HG03139 (cell line): ENCODE measurements around the gene ME3.

Experiments
- ATAC-seq: cut with Tn5 transposase; IDR thresholded peaks from one replicate; pipeline ENCODE4 v1.9.1; 2021; ENCODE audit not compliant: unreplicated experiment

Gene ME3

GRCh38 chr11:86468169-86468568 lies 204.2 kb downstream of the ME3 start:
- no peak for ATAC-seq

GRCh38 chr11:86464509-86465221 lies 207.8 kb downstream of the ME3 start:
- ATAC-seq, result no peak

- no peak for ATAC-seq
These were observed 208.5 kb downstream of the ME3 start for GRCh38 chr11:86463955-86464354.

GRCh38 chr11:86463120-86463519 lies 209.3 kb downstream of the ME3 start:
- no peak for ATAC-seq

GRCh38 chr11:86461892-86462291 lies 210.5 kb downstream of the ME3 start:
- ATAC-seq, result no peak

- no peak for ATAC-seq
These were observed 211.7 kb downstream of the ME3 start for GRCh38 chr11:86460461-86461385.

- ATAC-seq, result no peak
These were observed 212.5 kb downstream of the ME3 start for GRCh38 chr11:86459682-86460460.

GRCh38 chr11:86459002-86459385 lies 213.4 kb downstream of the ME3 start:
- no peak for ATAC-seq

- ATAC-seq, result no peak
These were observed 214.0 kb downstream of the ME3 start for GRCh38 chr11:86458294-86459001.

GRCh38 chr11:86456075-86456939 lies 216.1 kb downstream of the ME3 start:
- peak; percentile 74 for ATAC-seq

GRCh38 chr11:86453290-86454030 lies 219.0 kb downstream of the ME3 start:
- no peak for ATAC-seq

GRCh38 chr11:86449993-86450629 lies 222.3 kb downstream of the ME3 start:
- ATAC-seq, result no peak

- ATAC-seq, result no peak
These were observed 224.5 kb downstream of the ME3 start for GRCh38 chr11:86447763-86448480.

- ATAC-seq, result no peak
These were observed 225.5 kb downstream of the ME3 start for GRCh38 chr11:86446924-86447285.

GRCh38 chr11:86446163-86446923 lies 226.1 kb downstream of the ME3 start:
- ATAC-seq, result no peak

- ATAC-seq, result no peak
These were observed 227.4 kb downstream of the ME3 start for GRCh38 chr11:86444981-86445380.

- ATAC-seq, result no peak
These were observed 229.0 kb downstream of the ME3 start for GRCh38 chr11:86443415-86443814.
